IMR-90 (cell line): ENCODE results near the gene ZNF586. TPM values are rescaled to one million over a fixed set of nuclear protein-coding genes. Genes with fewer than 3 reads are reported as not detected.

Experiments used
- ATAC-seq: fragments of 200-7000 bp; cut with Tn5 transposase; 2 replicates; pipeline ENCODE4 v1.9.1; 2020; ENCODE audit warnings: low read depth, mild to moderate bottlenecking, moderate library complexity
- BruUV-seq: library from RNA; stranded (reverse); fragments of 400-500 nt; replicated peaks from 2 replicates; lab custom pipeline; 2021; lab: Mats Ljungman, UMichigan
- CTCF ChIA-PET: fragments of 300-600 bp; formaldehyde crosslinking; extraction: SDS; loops from one replicate; lab custom pipeline; 2021; ENCODE audit warnings: antibody characterized with exemption; lab: Yijun Ruan, JAX
- POLR2A ChIA-PET: fragments of 300-600 bp; sonication (Branson Sonifier 250); formaldehyde crosslinking; loops from one replicate; lab custom pipeline; 2022; ENCODE audit warnings: antibody characterized with exemption; ENCODE audit not compliant: unreplicated experiment; lab: Charles Lee
- DNase-seq: peaks from one replicate; pipeline ENCODE4 v3.0.0; 2013
- H2AFZ ChIP-seq: replicated peaks from 2 replicates; pipeline ENCODE3; 2013; ENCODE audit warnings: low read length, mild to moderate bottlenecking; ENCODE audit not compliant: poor library complexity
- H2AK5ac ChIP-seq: 2 replicates; pipeline ENCODE4 v1.6.1; 2013; ENCODE audit warnings: low read depth, low read length, inconsistent platforms
- H2AK9ac ChIP-seq: replicated peaks from 2 replicates; pipeline ENCODE3; 2013; ENCODE audit warnings: mild to moderate bottlenecking, low read depth, low read length, moderate library complexity; ENCODE audit not compliant: poor library complexity
- H2BK120ac ChIP-seq: 2 replicates; pipeline ENCODE4 v1.6.1; 2013; ENCODE audit warnings: low read depth, low read length, inconsistent platforms
- H2BK15ac ChIP-seq: 3 replicates; pipeline ENCODE4 v1.6.1; 2013; ENCODE audit warnings: low read depth, low read length, inconsistent platforms
- H2BK20ac ChIP-seq: 2 replicates; pipeline ENCODE4 v1.6.1; 2013; ENCODE audit warnings: low read depth, mild to moderate bottlenecking, inconsistent platforms, low read length, moderate library complexity
- H2BK5ac ChIP-seq: 2 replicates; pipeline ENCODE4 v1.6.1; 2013; ENCODE audit warnings: mild to moderate bottlenecking, low read depth, low read length, inconsistent platforms; ENCODE audit not compliant: poor library complexity, severe bottlenecking
- H3K14ac ChIP-seq: replicated peaks from 2 replicates; pipeline ENCODE4 v1.6.1; 2013; ENCODE audit warnings: low read depth, low read length, inconsistent platforms
- H3K18ac ChIP-seq: 2 replicates; pipeline ENCODE4 v1.6.1; 2013; ENCODE audit warnings: low read depth, low read length, control low read depth
- H3K23ac ChIP-seq: 2 replicates; pipeline ENCODE4 v1.6.1; 2013; ENCODE audit warnings: low read depth, low read length, inconsistent platforms
- H3K27ac ChIP-seq: 2 replicates; pipeline ENCODE4 v1.5.1; 2013; ENCODE audit warnings: mild to moderate bottlenecking, control low read depth, low read length; ENCODE audit not compliant: insufficient read depth
- H3K27me3 ChIP-seq: 2 replicates; pipeline ENCODE4 v1.6.1; 2013; ENCODE audit warnings: low read length; ENCODE audit not compliant: control insufficient read depth, insufficient read depth
- H3K36me3 ChIP-seq: 2 replicates; pipeline ENCODE4 v1.6.1; 2013; ENCODE audit warnings: low read length, mixed read lengths; ENCODE audit not compliant: control insufficient read depth, insufficient read depth
- H3K4ac ChIP-seq: 2 replicates; pipeline ENCODE4 v1.6.1; 2013; ENCODE audit warnings: low read depth, low read length, inconsistent platforms
- H3K4me1 ChIP-seq: 2 replicates; pipeline ENCODE4 v1.6.1; 2013; ENCODE audit warnings: low read length, mixed read lengths; ENCODE audit not compliant: control insufficient read depth, insufficient read depth
- H3K4me2 ChIP-seq: 2 replicates; pipeline ENCODE4 v1.6.1; 2013; ENCODE audit warnings: low read depth, mild to moderate bottlenecking, control low read depth, low read length, moderate library complexity
- H3K4me3 ChIP-seq: 2 replicates; pipeline ENCODE4 v1.5.1; 2013; ENCODE audit warnings: low read depth, mild to moderate bottlenecking, control low read depth, low read length, moderate library complexity; ENCODE audit not compliant: insufficient read depth
- H3K56ac ChIP-seq: 2 replicates; pipeline ENCODE4 v1.6.1; 2013; ENCODE audit warnings: low read length, inconsistent platforms; ENCODE audit not compliant: insufficient read depth; ENCODE audit errors: extremely low read depth
- H3K79me1 ChIP-seq, 2 experiments: 2 replicates each; pipeline ENCODE4 v1.6.1; 2013; ENCODE audit warnings: low read length in 2 of 2, inconsistent platforms in 1 of 2, low read depth in 1 of 2
- H3K9ac ChIP-seq: 2 replicates; pipeline ENCODE4 v1.6.1; 2013; ENCODE audit warnings: low read depth, low read length, control low read depth
- H3K9me1 ChIP-seq: 2 replicates; pipeline ENCODE4 v1.6.1; 2013; ENCODE audit warnings: low read length, inconsistent platforms; ENCODE audit not compliant: insufficient read depth
- H3K9me3 ChIP-seq: 2 replicates; pipeline ENCODE4 v1.6.1; 2013; ENCODE audit warnings: low read length; ENCODE audit not compliant: control insufficient read depth, insufficient read depth
- H4K20me1 ChIP-seq: 2 replicates; pipeline ENCODE4 v1.6.1; 2013; ENCODE audit warnings: low read length, inconsistent platforms; ENCODE audit not compliant: insufficient read depth
- H4K5ac ChIP-seq: 2 replicates; pipeline ENCODE4 v1.6.1; 2013; ENCODE audit warnings: mild to moderate bottlenecking, low read depth, low read length, control low read depth
- H4K8ac ChIP-seq, 2 experiments: 2 replicates each; pipeline ENCODE4 v1.6.1; 2013; ENCODE audit warnings: low read depth in 2 of 2, low read length in 2 of 2, control low read depth in 1 of 2, inconsistent platforms in 1 of 2
- H4K91ac ChIP-seq: 2 replicates; pipeline ENCODE4 v1.6.1; 2013; ENCODE audit warnings: low read depth, low read length, inconsistent platforms; ENCODE audit not compliant: insufficient read depth
- CEBPB ChIP-seq: IDR thresholded peaks from 2 replicates; pipeline ENCODE4 v1.6.1; 2012; ENCODE audit warnings: low read depth, low read length, improper control_type of control experiment
- FOS ChIP-seq: fragments of 150-350 bp; IDR thresholded peaks from 2 replicates; pipeline ENCODE4 v1.6.1; 2016; ENCODE audit warnings: low read depth, low read length
- MAZ ChIP-seq: IDR thresholded peaks from 2 replicates; pipeline ENCODE4 v1.6.1; 2012; ENCODE audit warnings: low read depth, mild to moderate bottlenecking, low read length, improper control_type of control experiment, moderate library complexity, borderline replicate concordance
- MXI1 ChIP-seq: IDR thresholded peaks from 2 replicates; pipeline ENCODE4 v1.6.1; 2012; ENCODE audit warnings: low read depth, mild to moderate bottlenecking, low read length, moderate library complexity, borderline replicate concordance
- NFE2L2 ChIP-seq: fragments of 150-350 bp; IDR thresholded peaks from 2 replicates; pipeline ENCODE4 v1.6.1; 2016; ENCODE audit warnings: low read depth, mild to moderate bottlenecking, low read length
- POLR2A ChIP-seq: IDR thresholded peaks from 2 replicates; pipeline ENCODE4 v1.6.1; 2012; ENCODE audit warnings: mild to moderate bottlenecking, low read depth, low read length
- RAD21 ChIP-seq: IDR thresholded peaks from 2 replicates; pipeline ENCODE4 v1.6.1; 2012; ENCODE audit warnings: low read length, improper control_type of control experiment
- RCOR1 ChIP-seq: IDR thresholded peaks from 2 replicates; pipeline ENCODE4 v1.6.1; 2012; ENCODE audit warnings: mild to moderate bottlenecking, low read length, improper control_type of control experiment; ENCODE audit not compliant: insufficient replicate concordance
- WGBS, 2 experiments: methylation state at CpG; one replicate each; pipeline versions ENCODE4 v1.1.5 to v1.1.7; 2013; ENCODE audit warnings: missing lambda C conversion rate in 2 of 2; ENCODE audit not compliant: insufficient read length in 1 of 2; ENCODE audit errors: extremely low coverage in 2 of 2; 5-methylcytosine and 5-hydroxymethylcytosine counted together
- dilution Hi-C: fragments of 300-500 bp; cut with HindIII; formaldehyde crosslinking; loops from one replicate; pipeline ENCODE4 v1.14.3; 2018; ENCODE audit warnings: low sequenced_read_pairs; ENCODE audit not compliant: unreplicated experiment
- in situ Hi-C: fragments of 300-500 bp; cut with MboI; formaldehyde crosslinking; loops from 3 replicates; pipeline ENCODE4 v1.14.3; 2019; ENCODE audit warnings: low sequenced_read_pairs, inconsistent platforms, mixed read lengths
- intact Hi-C: fragments of 100-400 bp; cut with micrococcal nuclease; formaldehyde crosslinking; loops from 2 replicates; pipeline ENCODE4 v1.10.0; 2022
- polyA plus RNA-seq, 3 experiments: library from polyadenylated mRNA; depleted of rRNA; stranded (reverse); fragments of >200 nt; gene quantifications; 2 replicates each; pipeline ENCODE4 v1.2.3, GENCODE V29; 2012; ENCODE audit warnings: low replicate concordance in 1 of 3
- total RNA-seq: library from RNA; depleted of rRNA; stranded (reverse); fragments of >200 nt; gene quantifications from 2 replicates; pipeline ENCODE4 v1.2.3, GENCODE V29; 2012
- TF ChIP-seq, protein P1 (sequence below): conservative IDR thresholded peaks from 2 replicates; pipeline ENCODE4 v1.5.1; 2012; ENCODE audit warnings: mild to moderate bottlenecking, low read depth, low read length, improper control_type of control experiment

Gene ZNF586
- total and polyA plus RNA-seq, 2 of the 4 experiments (the other 2 are of a cell fraction): 5.6 to 18.6 TPM

DNA sequence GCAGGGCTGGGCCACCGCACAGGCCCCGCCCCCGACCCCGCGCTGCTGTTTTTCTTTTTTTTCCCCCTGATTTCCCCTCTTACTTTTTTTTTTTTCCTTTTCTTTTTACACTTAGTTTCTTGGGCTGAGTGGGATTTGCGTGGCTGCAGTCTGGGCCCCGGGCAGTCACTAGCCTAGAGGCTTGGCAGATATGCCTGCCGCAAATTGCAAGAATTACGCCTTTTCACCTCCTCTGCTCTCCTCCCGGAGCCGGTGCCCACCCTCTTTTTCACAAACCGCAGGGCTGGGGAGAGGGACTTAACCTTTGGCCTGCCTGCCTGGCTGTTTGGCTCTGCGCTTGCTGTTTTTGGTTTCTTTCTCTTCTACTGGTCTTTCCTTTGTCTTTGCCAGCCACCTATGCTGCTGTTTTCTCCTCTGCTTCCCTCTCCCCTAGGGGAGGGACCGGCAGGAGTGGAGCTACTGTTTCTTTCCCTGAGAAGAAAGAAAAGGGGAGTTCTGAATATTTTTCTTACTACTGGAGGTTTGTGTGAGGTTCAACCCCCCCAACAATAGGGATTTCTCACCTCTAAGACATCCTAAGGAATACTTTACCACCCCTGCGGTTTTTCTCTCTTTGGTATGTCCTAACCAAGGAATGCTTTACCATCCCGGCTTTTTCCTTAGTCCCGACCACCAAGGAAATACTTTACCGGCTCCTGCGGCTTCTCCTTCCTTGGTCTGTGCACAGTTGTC lies 34.3 kb downstream of the ZNF586 start (continued):
- TF ChIP-seq MAZ (0 out of 2 replicates have a peak, but pooled peaks have one; percentile 6), FOS (no peak)

DNA sequence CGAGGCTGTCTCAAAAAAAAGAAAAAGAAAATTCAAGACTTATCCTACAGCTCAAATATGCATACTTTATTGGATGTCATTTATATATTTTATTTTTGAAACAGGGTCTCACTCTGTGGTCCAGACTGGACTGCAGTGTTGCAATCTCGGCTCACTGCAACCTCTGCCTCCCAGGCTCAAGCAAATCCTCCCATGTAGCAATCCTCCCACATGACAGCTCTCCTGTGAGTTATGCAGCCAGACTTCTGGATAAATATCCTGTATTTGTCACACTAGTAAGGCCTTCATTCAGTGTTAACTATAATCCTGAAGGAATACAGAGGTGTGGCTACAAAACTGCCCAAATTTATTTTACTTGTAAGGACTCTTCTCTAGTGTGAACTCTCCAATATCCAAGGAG lies 38.1 kb downstream of the ZNF586 start:
- Histone ChIP-seq H3K4ac (no peak overlapping the region), H3K9me3 (no peaks in the 10 kb centered on the region), H3K4me1 (peaks cover 2% of the 10 kb centered on the region; the same call in 1 of the 2 replicates), H2BK5ac (no peak overlapping the region), H3K9me1 (no peaks in the 10 kb centered on the region; the same call in 1 of the 2 replicates), H2BK120ac (no peak overlapping the region), H3K36me3 (peaks cover 13% of the 10 kb centered on the region), H4K20me1 (no peaks in the 10 kb centered on the region), H3K18ac (no peak overlapping the region), H2BK20ac (no peak overlapping the region), H2AK9ac (no peak overlapping the region), H3K9ac (no peak overlapping the region), H2AK5ac (no peak overlapping the region), H3K27me3 (no peaks in the 10 kb centered on the region), H3K23ac (no peak overlapping the region), H3K27ac (no peak overlapping the region), H3K56ac (no peak overlapping the region), H4K8ac (no peak overlapping the region), H3K14ac (no peak overlapping the region), H2AFZ (no peak overlapping the region), H4K5ac (no peak overlapping the region), H3K79me1 (peaks cover 21 to 38% of the 10 kb centered on the region in 2 experiments), H2BK15ac (no peak overlapping the region), H3K4me2 (no peak overlapping the region), H4K91ac (no peak overlapping the region), H3K4me3 (no peak overlapping the region)
- no peak for TF ChIP-seq MXI1
- no peak for TF ChIP-seq NFE2L2
- TF ChIP-seq RAD21: no peak
- TF ChIP-seq, protein P1, sequence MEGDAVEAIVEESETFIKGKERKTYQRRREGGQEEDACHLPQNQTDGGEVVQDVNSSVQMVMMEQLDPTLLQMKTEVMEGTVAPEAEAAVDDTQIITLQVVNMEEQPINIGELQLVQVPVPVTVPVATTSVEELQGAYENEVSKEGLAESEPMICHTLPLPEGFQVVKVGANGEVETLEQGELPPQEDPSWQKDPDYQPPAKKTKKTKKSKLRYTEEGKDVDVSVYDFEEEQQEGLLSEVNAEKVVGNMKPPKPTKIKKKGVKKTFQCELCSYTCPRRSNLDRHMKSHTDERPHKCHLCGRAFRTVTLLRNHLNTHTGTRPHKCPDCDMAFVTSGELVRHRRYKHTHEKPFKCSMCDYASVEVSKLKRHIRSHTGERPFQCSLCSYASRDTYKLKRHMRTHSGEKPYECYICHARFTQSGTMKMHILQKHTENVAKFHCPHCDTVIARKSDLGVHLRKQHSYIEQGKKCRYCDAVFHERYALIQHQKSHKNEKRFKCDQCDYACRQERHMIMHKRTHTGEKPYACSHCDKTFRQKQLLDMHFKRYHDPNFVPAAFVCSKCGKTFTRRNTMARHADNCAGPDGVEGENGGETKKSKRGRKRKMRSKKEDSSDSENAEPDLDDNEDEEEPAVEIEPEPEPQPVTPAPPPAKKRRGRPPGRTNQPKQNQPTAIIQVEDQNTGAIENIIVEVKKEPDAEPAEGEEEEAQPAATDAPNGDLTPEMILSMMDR: no peak
- TF ChIP-seq MAZ: no peak
- TF ChIP-seq RCOR1: no peak
- peak; percentile 46 for TF ChIP-seq CEBPB
- TF ChIP-seq POLR2A: no peak
- dilution Hi-C loops: no loop called here
- intact Hi-C loops: no loop called here
- DNase-seq (no peak), ATAC-seq (no peak)
- BruUV-seq: no TSS peak
- WGBS, 2 experiments: no CpG with 5 or more reads among the region's 2 CpGs
- CTCF ChIA-PET: no interaction called here
- POLR2A ChIA-PET: no interaction called here
- in situ Hi-C loops: no loop called here
